ENCODE results near the gene SPACA9. TPM values are rescaled to one million over a fixed set of nuclear protein-coding genes. Genes with fewer than 3 reads are reported as not detected.

SPACA9 gene
- total RNA-seq, 1 donor from 2014 or later = 5.0 TPM

DNA sequence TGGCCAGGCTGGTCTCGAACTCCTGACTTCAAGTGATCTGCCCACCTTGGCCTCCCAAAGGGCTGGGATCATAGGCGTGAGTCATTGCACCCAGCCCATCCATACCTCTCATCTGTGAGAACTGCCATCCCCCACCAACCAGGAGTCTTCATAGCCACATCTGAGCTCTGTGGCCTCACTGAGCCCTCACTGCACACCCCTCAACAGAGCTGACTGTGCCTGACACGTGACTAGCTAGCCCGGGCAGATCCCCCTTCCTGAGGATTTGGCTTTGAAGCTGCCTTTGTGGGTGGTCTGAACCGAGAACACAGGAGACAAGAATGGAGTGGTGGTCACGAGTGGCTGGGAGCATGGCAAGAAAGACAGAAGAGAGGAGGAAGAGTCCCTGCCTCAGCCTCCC is 16.2 kb upstream of the SPACA9 start:
- peaks cover 23% of the 10 kb centered on the region for H3K4me1 Mint-ChIP-seq (ENCODE audit: low read depth, unreplicated experiment)
- peaks cover 6% of the 10 kb centered on the region for H3K27me3 Mint-ChIP-seq (ENCODE audit: unreplicated experiment)
- H3K4me3 Mint-ChIP-seq (ENCODE audit: unreplicated experiment) = no peak overlapping the region
- H3K36me3 Mint-ChIP-seq (ENCODE audit: unreplicated experiment) = no peaks in the 10 kb centered on the region
- no peak overlapping the region for H3K27ac Mint-ChIP-seq (ENCODE audit: unreplicated experiment)
- no peak for TF ChIP-seq CTCF (IDR thresholded peaks at IDR 0.05; ENCODE audit: partially characterized antibody, unreplicated experiment)
- H3K9me3 Mint-ChIP-seq (ENCODE audit: unreplicated experiment) = no peaks in the 10 kb centered on the region
- no peak for DNase-seq

DNA sequence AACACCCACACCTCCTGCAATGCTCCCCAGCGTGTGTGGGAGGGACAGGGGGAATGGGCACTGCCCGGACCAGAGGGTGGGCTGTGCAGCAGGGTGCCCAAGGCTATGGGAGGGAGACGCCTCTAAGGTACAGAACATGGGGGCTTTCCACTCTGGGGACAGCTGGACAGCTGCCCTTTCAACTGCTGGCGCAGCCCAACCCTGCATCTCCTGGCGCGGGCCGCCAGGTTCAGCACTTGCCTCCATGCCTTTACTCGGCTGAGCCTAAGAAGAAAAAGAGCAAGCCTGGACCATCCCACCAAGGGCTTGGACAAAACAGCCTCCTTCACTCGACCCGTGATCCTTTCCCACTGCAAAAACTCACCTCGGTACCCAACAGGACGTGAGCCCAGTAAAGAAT is 15.6 kb upstream of the SPACA9 start:
- no peak for DNase-seq
- H3K27me3 Mint-ChIP-seq (ENCODE audit: unreplicated experiment) = peaks cover 6% of the 10 kb centered on the region
- TF ChIP-seq CTCF (IDR thresholded peaks at IDR 0.05; ENCODE audit: partially characterized antibody, unreplicated experiment) = no peak
- H3K4me1 Mint-ChIP-seq (ENCODE audit: low read depth, unreplicated experiment) = peaks cover 28% of the 10 kb centered on the region
- H3K9me3 Mint-ChIP-seq (ENCODE audit: unreplicated experiment) = peaks cover 3% of the 10 kb centered on the region
- no peak overlapping the region for H3K27ac Mint-ChIP-seq (ENCODE audit: unreplicated experiment)
- H3K36me3 Mint-ChIP-seq (ENCODE audit: unreplicated experiment) = no peaks in the 10 kb centered on the region
- H3K4me3 Mint-ChIP-seq (ENCODE audit: unreplicated experiment) = no peak overlapping the region

- TF ChIP-seq CTCF (IDR thresholded peaks at IDR 0.05; ENCODE audit: partially characterized antibody, unreplicated experiment) = no peak
- Mint-ChIP-seq H3K9me3 (ENCODE audit: unreplicated experiment) (peaks cover 3% of the 10 kb centered on the region), H3K36me3 (ENCODE audit: unreplicated experiment) (no peaks in the 10 kb centered on the region), H3K4me1 (ENCODE audit: low read depth, unreplicated experiment) (peaks cover 34% of the 10 kb centered on the region), H3K27ac (ENCODE audit: unreplicated experiment) (no peak overlapping the region), H3K27me3 (ENCODE audit: unreplicated experiment) (peaks cover 10% of the 10 kb centered on the region), H3K4me3 (ENCODE audit: unreplicated experiment) (peak overlapping the region; percentile 64)
- no peak for DNase-seq
These were observed 14.4 kb upstream of the SPACA9 start for GRCh38 chr9:132864277-132864676.

GRCh38 chr9:132864691-132865090 is 14.0 kb upstream of the SPACA9 start:
- Mint-ChIP-seq H3K36me3 (ENCODE audit: unreplicated experiment) (no peaks in the 10 kb centered on the region), H3K27ac (ENCODE audit: unreplicated experiment) (no peak overlapping the region), H3K27me3 (ENCODE audit: unreplicated experiment) (peaks cover 10% of the 10 kb centered on the region), H3K4me3 (ENCODE audit: unreplicated experiment) (peak overlapping the region; percentile 64), H3K9me3 (ENCODE audit: unreplicated experiment) (peaks cover 3% of the 10 kb centered on the region), H3K4me1 (ENCODE audit: low read depth, unreplicated experiment) (peaks cover 34% of the 10 kb centered on the region)
- no peak for DNase-seq
- no peak for TF ChIP-seq CTCF (IDR thresholded peaks at IDR 0.05; ENCODE audit: partially characterized antibody, unreplicated experiment)

- no peak overlapping the region for H3K27ac Mint-ChIP-seq (ENCODE audit: unreplicated experiment)
- H3K9me3 Mint-ChIP-seq (ENCODE audit: unreplicated experiment) = peaks cover 3% of the 10 kb centered on the region
- peaks cover 9% of the 10 kb centered on the region for H3K27me3 Mint-ChIP-seq (ENCODE audit: unreplicated experiment)
- no peak for DNase-seq
- H3K4me3 Mint-ChIP-seq (ENCODE audit: unreplicated experiment) = no peak overlapping the region
- H3K4me1 Mint-ChIP-seq (ENCODE audit: low read depth, unreplicated experiment) = peaks cover 31% of the 10 kb centered on the region
- no peak for TF ChIP-seq CTCF (IDR thresholded peaks at IDR 0.05; ENCODE audit: partially characterized antibody, unreplicated experiment)
- no peaks in the 10 kb centered on the region for H3K36me3 Mint-ChIP-seq (ENCODE audit: unreplicated experiment)
These were observed 11.8 kb upstream of the SPACA9 start for GRCh38 chr9:132866898-132867297.

All from glutamatergic neuron (in vitro differentiated cells).